Caki2 (cell line): Measurements from ENCODE around the gene FNDC3B. TPM values are rescaled to one million over a fixed set of nuclear protein-coding genes. Genes with fewer than 3 reads are reported as not detected.

Source experiments
- DNase-seq: peaks from one replicate; pipeline ENCODE4 v3.0.0-alpha.2; 2015; ENCODE audit warnings: low read depth
- in situ Hi-C: cut with HindIII; loops from 2 replicates; pipeline ENCODE4 v1.10.0; 2016; ENCODE audit warnings: low sequenced_read_pairs, low pct_unique_long_range_greater_than_20kb, mixed read lengths
- total RNA-seq: library from RNA; depleted of rRNA; stranded (reverse); fragments of >200 nt; shearing (Covaris generic); gene quantifications from 2 replicates; pipeline ENCODE4 v1.2.3, GENCODE V29; 2014; ENCODE audit warnings: low replicate concordance

FNDC3B gene
- total RNA-seq, 1 experiment from 2014 or later: 77.7 TPM

DNA sequence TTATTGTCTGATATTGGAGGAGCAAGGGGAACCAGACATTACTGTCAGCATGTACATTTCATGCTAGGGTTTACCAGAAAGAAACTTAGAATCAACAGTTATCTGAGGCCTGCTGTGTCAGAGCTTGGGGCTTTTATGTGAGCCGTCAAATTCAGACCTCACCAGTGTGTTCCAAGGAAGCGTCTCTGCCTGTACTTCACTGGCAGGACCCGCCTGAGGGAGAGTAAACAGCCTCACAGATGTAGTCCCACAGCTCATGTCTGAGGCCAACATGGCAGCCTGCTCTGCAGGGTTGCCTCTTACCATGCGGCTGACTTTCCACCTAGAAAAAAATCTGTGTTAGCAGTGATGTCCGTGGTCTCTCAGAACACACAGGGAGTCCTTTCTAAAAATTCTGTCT, 334.5 kb downstream of the FNDC3B start:
- DNase-seq: no peak
- in situ Hi-C loops: no loop called here

DNA sequence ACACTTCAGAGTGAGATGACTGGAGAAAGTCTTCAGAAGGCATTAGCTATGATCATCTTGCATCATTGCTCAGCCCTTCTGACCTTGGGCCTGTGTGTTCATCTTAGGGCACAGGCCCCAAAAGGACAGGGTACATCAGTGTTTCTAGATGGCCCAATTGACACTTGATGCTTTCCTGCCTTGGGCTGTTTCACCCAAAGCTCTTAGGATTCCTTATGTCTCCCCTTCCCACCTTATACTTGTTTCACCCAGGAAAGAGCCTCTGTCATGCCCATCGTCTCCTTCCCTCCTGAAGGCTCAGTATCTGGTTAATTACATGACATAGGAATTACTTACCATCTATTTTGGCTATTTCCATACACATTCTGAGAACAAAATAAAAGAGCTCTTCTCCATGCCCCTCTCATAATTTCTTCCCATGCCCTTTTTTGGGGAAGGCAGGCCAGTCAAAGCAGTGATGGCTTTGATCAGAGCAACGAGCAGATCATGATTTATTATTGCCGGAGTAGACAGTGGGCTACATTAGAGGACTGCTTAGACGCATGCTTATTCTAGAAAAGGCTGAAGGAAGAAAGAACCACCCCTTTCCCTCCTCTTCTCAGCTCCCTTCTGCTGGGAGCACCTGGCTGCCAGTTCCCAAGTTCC, 335.9 kb downstream of the FNDC3B start:
- DNase-seq: no peak
- in situ Hi-C loops: no loop called here

DNA sequence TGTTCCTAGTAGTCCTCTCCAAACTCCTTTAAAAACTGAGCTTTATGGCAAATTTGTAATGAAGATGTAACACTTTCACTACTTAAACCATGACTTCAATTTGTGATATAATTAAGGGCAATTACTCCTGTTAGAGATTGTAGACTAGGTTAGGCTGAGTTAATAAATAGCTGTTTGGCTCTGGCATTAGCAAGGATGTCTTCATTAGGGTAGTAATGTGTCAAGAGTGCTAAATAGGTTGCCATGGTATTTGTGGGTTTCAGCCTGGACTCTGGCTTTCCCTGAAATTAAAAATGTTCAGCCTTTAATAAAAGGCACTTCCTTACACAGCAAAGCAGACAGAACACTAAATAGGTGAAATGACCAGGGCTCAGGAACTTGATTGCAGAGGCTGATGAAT, 337.0 kb downstream of the FNDC3B start:
- DNase-seq: no peak
- in situ Hi-C loops: no loop called here

DNA sequence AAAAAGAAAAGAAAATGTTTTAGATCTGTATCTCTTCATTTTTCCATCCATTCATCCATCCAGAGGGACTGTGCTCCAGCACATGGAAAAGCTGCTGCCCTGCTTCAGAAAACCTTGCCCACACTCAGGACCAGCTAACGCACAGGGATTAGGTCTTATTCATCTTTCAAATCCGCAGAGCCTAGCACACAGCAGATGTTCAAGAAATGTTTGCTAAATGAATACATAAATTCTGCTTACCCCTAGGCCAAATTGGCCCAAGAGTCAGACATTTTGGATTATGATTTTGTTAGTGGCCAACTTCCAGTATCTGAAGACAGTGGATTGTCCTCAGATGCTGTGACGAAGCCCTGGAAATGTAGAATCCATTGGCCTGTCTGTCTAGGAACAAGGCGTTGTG, 337.5 kb downstream of the FNDC3B start:
- in situ Hi-C loops: no loop called here
- no peak for DNase-seq

DNA sequence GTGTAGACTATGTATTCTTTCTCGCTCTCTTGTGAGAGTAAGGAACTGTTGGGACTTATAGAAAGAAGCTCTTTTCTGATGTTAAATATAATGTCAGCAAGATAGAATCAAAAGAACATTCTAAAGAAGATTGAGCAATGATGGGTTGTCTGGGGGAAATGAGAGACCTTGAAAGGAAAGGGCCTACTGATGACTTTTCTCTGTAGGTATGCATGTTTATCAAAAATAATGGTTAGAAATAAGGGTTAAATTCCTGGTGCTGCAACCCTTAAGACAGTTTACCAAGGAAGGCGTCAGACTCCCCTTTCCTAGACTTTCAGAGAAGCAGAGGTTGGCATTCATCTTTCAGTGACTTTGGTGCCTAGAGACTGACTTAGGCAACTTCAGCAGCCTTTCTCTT, 339.1 kb downstream of the FNDC3B start:
- no peak for DNase-seq
- in situ Hi-C loops: no loop called here

DNA sequence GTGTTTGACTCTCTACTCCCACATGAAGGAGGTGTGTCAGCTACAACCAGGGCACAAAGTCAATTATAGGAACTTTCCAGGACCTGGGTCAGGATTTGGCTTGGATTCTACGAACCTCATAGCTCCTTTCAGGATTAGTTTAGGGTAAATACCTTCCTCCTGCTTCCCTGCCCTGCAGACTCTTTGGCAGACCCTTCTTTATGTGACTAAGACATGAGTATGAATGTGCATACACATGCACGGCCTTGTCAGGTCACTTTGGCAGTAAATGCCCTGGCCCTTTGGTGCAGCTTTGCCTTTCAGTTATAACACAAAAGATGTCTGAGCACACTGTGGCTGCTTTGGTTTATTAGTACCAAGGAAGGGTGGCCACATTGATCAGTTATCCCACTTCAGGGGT, 340.0 kb downstream of the FNDC3B start:
- DNase-seq: no peak

DNA sequence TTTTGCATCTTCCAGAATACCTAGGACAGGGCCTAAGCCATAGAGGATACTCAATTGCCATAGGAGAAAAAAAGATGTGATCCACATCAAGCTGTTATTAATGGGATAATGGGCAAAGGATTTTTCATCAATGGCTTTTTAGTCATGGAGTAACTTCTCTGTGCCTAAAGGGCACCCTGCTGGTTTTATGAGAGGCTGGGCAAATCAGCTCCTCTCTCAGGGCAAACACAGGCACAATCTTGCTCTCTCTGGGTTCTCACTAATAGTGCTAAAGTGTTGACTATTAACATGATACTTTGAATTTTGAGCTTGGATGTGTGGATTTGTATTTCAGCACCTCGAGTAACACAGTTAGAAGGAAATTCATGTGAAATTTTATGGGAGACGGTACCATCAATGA, 341.3 kb downstream of the FNDC3B start:
- DNase-seq: no peak
- in situ Hi-C loops: no loop called here

More for the DNA sequence above, 340.0 kb downstream of the FNDC3B start:
- in situ Hi-C loops: no loop called here

DNA sequence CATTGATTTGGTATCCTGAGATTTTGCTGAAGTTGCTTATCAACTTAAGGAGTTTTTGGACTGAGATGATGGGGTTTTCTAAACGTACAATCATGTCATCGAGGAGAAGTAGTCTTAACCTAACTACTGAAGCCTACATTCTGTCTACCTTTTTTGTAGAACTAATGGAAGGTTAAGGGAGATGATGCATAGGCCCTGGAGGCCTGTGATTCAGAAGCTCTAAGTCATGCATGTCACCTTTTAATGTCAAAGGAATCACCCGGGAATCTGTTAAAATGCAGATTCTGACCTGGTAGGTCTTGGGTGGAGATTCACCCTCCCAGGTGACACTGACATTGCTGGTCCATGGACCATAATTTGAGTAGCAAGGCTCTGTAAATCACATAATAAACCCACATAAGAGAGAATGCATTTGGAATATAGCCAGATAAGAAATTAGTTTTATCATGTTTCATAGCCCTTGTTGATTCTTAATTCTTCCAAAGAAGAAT, 344.0 kb downstream of the FNDC3B start:
- in situ Hi-C loops: no loop called here
- DNase-seq: no peak

DNA sequence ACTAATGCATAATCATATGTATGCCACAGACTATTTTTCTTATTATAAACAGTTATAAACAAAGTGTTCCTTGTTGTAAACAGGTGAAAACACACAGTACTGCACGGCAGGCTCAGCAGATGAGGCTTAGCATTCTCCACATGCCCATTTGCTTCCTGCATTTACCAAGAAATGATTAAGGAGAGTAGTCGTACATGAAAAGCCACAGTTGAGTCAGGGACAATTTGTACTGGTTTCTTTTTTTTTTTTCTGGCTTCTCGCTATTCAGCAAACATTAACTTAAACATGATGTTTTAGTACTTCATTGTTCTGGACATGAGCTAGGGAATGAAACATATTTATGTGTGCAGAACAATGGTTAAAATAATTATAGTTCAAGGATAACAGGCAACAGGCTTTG, 345.5 kb downstream of the FNDC3B start:
- in situ Hi-C loops: no loop called here
- DNase-seq: no peak

DNA sequence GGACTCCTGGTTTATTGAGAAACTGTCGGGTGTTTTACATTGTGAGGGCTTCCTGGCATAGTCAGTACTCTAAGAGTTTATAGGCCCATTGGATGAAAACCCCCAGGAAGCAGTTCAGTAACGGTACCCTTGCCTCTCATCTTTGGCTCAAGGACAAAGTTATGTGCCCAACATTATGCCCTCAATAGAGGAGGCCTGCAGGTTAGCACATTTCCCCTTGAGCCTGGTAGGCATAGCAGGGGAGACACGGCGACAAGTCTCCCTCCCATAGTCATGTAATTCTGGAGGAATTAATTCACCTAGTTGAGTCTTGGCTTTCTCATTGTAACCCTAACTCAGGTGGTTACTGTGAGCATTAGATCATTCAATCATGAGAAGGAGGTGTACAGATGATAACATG, 348.4 kb downstream of the FNDC3B start:
- no peak for DNase-seq

DNA sequence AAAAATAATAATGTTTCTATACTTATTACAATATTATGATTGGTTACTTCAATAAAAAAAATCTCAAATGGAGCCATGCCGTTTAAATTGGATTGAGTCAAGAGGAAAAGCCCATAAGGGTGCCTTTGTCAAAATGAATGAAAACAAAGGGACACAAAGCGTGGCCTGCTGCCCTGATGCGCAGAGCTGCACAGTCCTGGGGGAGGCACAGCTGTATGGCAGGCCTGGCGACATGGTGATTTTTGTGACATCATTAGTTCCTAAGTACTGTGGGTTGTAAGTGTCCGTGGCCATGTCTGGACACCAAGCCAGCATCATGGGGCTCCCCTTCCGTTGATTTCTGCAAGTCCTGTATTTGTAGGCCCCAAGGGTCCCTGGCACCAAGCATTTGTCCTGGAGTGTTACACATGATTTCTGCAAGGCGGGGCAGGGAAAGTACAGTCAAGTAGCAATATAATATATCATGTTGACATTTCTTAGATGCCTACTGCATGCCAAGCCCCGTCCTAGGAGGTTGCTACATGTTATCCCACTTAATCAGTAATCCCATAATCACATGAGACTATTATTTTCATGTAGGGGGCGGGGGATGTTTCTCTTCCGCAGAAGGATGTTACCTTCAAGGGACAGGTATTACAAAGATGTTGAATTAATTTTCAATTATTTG, 349.2 kb downstream of the FNDC3B start:
- in situ Hi-C loops: no loop called here
- no peak for DNase-seq

More for the DNA sequence above, 348.4 kb downstream of the FNDC3B start:
- in situ Hi-C loops: no loop called here

DNA sequence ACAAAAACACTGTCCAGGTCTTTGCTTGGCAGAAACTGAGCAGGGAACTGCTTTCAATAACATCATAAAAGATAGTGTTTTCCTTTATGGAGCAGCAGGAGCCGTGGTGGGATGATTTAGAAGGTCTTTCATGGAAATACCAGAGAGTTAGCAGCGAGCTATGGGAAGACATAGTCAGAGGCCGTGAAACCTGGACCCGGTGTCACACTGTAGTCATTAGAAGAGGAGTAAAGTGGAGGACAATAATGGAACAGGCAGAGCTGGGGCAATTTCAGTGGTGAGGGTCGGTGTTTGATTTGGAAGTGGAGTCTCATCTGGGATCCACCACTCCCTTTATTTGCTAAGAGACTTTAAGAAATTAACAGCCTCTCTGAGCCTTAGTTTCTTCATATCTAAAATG, 351.4 kb downstream of the FNDC3B start:
- DNase-seq: no peak
- in situ Hi-C loops: no loop called here

DNA sequence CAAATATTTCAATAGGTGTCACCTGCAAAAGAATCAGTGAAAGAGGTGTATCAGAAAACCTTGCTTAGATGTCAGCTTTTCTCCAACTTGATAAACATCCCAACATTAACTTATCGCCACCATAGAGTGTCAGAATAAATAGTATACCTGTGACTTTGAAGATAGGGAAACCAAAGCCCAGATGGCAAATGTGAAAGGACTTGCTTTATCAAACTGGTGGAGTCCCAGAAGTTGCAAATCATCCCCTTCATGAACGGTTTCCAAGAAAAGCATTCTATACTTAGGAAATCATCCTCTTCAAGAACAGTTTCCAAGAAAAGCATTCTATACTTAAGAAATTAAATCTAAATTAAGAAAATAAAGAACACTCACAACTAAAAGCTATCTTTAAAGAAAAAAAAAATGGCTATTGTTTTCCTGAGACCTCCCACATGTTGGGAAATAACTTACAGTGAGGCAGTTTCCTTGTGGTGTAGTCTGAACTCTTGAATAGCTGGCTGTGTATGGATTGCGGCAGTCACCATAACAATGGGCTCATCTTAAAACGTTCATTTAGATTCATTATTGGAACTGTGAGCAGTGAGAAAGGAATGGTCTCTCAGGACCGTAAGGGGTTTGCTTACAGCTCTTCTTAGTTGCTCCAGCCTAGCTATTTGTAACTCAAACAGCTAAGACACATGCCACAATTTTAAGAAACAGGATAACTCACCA, 352.4 kb downstream of the FNDC3B start:
- no peak for DNase-seq
- in situ Hi-C loops: no loop called here

DNA sequence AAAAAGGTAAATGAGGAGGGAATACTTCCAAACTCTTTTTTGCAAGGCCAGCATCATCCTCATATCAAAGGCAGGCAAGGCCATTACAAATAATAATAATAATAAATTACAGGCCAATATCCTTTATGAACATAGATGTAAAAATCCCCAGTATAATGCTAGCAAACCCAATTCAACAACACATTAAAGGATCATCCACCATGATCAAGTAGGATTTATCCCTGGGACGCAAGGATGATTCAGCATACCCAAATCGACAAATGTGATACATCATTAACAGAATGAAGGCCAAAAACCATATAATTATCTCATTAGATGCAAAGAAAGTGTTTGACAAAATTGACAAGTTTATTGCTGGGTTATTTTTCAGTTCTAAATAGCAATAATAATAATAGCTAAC, 355.3 kb downstream of the FNDC3B start:
- DNase-seq: no peak
- in situ Hi-C loops: no loop called here

DNA sequence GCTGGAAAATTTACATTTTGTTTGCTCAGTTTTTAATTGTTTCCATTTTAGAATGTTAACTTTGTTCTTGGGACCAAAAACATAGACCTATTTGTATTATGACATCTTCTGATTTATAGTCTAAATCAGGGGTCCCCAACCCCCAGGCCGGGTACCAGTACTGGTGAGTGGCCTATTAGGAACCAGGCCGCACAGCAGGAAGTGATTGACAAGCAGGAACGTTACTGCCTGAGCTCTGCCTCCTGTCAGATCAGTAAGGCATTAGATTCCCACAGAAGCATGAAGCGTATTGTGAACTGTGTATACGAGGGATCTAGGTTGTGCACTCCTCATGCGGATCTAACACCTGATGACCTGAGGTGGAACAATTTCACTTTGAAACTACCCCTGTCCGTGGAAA, 357.0 kb downstream of the FNDC3B start:
- in situ Hi-C loops: no loop called here
- DNase-seq: no peak

DNA sequence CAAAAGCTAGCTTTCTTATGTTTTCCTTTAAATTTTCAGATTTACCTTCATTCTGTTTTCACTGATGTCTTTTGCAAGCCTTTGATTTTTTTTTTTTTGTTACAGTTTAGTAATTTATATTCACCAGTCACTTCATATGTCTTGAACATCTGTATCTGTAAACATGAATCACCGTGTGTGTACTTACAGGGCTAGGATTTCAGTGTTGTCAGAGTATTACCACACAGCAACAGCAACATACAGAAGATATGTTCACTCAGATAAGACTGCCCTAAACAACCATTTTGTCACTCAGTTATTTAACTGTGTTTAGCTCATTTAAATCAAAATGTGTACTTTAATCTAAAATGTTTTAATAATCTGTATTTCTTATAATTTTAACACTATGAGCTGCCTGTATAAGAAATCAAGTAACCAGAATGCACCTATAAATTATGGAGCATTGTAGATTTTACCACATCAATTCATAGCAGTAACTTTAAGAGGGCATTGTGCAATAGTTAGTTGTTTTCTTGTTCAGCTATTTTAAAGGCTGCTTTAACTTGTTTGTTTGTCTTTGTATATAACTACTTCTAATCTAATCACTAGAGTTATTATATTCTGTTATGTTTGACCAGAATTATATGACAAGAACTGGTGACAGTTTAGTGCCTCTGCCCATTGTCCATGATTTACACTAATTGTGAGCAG, 358.5 kb downstream of the FNDC3B start:
- in situ Hi-C loops: no loop called here
- no peak for DNase-seq

DNA sequence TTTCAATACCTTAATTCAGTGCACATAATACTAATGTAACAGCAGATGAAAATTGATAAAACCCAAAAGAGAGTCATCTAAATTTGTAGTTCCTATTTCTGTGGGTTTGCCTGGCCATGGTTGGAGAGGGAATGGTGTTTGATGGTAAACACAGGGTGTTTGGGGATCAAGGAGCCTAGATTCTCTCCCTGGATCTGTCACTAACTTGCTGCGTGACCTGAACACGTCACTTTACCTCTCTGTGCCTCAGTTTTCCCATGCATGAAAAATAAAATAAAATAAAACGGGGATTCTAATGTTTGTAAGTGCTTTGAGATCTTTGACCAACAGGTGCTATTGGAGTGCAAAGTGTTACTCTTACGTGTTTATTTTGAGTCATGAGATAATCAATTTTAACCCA, 359.1 kb downstream of the FNDC3B start:
- in situ Hi-C loops: no loop called here
- DNase-seq: no peak

DNA sequence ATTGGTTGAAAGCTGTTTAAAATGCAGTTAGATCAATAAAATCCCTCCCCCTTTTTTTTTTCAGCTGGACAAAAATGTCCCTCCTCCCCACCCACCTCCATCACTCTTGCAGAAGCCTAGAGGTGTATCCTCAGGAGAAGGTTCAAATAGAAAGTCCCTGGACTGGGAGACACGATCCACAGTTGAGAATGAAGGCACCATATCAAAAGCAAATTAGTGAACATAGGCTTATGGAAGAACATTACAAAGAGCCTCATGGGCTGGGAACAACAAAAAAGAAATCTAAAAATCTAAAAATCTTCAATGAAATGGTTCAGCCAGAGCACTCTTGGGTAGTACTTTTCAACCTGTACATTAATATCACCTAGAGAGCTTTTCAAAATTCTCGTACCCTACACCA, 362.7 kb downstream of the FNDC3B start:
- in situ Hi-C loops: no loop called here
- DNase-seq: no peak
